HL-60 (cell line): ENCODE measurements around the gene SHB.

ENCODE experiments used
- CTCF ChIP-seq: IDR thresholded peaks from one replicate; pipeline ENCODE4 v1.5.1; 2011; ENCODE audit warnings: low read length, control low read depth, inconsistent platforms; ENCODE audit not compliant: insufficient read depth
- POLR2AphosphoS5 ChIP-seq: IDR thresholded peaks from 2 replicates; pipeline ENCODE4 v1.6.1; 2012; ENCODE audit warnings: low read depth
- SPI1 ChIP-seq: IDR thresholded peaks from 2 replicates; pipeline ENCODE4 v1.6.1; 2012; ENCODE audit warnings: low read depth, mild to moderate bottlenecking, borderline replicate concordance

GRCh38 chr9:37923796-37924427, 145.1 kb downstream of the SHB start:
- TF ChIP-seq CTCF = no peak
- TF ChIP-seq POLR2AphosphoS5 = no peak
- no peak for TF ChIP-seq SPI1
